ENCODE results near the gene BAHCC1.
A peak's percentile ranks its signal among the peaks of the same experiment; 100 is the strongest.

The BAHCC1 gene

GRCh38 chr17:81386646-81387099 lies 8.6 kb upstream of the BAHCC1 start:
- no peak for DNase-seq (ENCODE audit: low spot score)

- DNase-seq (ENCODE audit: low spot score): peak; percentile 60
Measured at GRCh38 chr17:81387100-81388090, 7.9 kb upstream of the BAHCC1 start.

DNA sequence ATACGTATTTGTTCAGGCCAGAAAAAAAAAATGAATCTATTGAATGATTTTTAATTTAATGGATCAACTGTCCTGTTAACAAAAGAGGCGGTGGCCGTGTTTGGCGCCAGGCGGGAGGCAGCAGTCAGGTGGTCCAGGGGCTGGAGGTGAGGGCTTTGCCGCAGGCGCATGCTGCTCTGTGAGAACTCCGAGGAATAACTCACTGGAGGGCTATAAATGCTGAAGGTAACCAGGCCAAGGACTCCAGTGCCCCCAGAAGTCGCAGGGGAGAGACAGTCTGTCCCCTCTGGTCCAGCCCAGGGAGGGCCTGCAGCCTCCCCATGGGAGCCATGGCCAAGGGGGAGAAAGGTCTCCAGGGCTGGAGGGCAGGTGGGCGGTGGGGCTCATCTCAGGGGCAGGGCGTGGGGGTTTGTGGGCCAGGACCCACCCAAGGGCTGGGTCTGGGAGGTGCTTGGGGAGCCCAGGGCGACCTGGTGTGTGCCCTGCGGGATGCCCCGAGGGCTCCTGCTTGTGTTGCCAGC lies 7.1 kb upstream of the BAHCC1 start:
- no peak for DNase-seq (ENCODE audit: low spot score)

DNA sequence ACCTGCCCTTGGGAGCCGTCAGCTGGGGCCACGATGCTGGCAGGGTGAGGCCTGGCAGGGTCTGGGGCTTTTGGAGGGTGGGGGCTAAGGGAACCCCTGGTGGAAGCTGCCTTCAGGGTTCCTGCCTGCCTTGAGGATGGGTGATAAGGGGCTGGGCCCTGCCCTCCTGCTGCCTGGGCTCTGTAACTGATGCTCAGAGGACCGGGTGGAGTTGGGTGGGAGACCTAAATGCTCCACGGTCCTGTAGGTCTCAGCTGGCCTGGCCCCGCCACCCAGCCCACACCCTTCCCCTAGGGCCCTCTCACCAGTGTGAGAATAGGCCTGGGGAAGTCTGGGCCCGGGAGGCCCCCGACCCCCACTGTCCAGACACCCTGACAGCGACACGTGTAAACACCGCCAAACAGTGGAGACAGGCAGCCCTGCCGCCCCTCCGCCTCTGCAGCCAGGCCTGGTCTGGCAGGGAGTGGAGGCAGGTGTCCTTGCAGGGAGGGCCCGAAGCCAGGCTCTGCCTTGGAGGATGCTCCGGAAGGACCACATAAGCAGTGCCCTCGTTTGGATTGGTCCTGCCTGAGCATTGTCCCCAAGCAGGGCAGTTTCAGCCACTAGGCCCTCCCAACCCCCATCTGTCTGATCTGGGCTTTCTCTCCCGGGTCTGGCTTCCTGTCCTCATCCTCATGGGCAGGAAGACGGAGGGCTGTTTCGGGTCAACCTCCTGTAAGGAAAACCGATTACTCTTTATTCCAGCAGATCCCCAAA lies 6.5 kb upstream of the BAHCC1 start:
- no peak for DNase-seq (ENCODE audit: low spot score)

- DNase-seq (ENCODE audit: low spot score): no peak
Measured at GRCh38 chr17:81389585-81389984, 5.7 kb upstream of the BAHCC1 start.

DNA sequence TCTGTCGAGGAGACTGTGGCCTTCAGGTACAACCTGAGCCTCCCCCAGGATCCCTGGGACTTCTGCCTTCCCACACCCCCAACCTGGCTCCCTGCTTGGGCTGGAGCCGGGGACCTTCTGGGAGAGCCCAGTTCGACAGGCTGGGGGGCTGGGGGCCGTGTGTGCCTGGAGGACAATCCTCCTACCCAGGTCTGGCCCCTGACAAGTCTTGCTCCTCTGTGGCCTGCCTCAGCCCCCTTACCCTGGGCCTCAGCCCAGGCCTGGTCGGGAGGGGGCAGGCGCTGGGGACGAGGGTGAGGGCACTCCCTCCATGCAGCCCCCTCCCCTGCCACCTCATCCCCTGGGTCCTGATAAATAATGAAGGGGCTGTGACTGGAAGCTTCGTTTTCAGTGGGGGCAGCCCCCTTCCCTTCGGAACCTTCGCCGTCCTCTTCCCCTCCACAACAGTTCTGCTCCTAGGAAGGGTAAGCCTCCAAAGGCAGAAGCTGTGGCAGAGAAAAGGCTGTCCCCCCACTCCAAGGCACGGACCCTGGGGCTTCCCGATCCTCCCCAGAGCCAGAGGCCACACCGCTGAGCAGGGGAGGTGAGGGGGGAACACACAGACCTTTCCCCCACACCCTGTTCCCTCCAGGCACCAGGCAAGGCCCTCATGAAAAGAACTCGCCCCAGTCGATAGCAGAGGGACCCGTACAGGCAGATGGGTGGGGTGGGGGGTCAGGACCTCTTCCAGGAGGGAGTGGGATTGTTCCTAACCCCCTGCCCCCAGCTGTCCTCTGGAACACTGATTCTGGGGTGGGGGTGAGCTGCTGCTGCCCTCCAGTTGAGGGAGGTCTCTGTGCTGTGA lies 5.0 kb upstream of the BAHCC1 start:
- no peak for DNase-seq (ENCODE audit: low spot score)

DNA sequence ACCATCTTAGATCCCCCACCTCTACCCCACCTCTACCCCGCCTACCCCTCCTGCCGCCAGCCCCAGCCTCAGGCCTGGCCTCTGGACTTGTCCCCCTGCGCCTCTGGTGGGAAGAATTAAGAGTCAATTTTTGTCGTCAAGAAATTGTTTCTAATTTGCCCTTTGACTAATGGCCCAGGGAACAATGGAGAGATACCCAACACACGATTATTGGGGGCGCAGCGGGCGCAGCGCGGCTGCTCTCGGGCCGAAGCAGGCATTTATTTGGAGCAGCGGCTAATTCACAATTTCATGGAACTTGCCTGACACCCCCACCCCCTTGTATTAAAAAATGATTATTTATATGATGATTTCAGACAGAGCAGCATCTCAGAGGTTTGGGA lies 4.4 kb upstream of the BAHCC1 start:
- DNase-seq (ENCODE audit: low spot score): no peak

DNA sequence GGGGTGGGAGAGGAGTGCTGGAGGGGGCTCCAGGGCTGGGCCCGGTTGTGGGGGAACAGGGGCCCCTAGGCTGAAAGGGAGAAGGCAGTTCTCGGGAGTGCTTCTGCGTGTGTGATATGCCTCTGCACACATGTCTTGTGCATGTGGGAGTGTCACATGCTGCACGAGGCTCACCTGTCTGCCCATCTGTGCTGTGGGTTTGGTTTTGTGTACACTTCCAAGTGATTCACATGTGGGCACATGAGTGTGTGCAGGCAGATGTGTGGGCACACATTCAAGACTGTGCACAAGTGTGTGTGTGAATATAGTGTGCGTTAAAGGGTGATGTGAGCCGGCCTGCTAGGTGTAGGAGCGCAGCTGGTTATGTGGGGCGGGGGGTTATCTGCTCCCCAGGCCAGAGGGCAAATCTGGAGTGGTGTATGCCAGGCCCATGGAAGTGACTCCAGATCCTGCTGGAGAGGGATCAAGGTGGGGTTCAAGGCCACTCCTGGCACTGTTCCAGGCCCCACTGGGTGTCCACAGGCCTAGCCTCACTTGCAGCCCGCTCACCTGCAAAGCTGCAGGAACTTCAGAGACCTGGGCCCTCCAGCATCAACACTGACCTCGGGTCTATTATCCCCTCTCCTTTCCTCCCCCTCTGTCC lies 3.8 kb upstream of the BAHCC1 start:
- no peak for DNase-seq (ENCODE audit: low spot score)

DNA sequence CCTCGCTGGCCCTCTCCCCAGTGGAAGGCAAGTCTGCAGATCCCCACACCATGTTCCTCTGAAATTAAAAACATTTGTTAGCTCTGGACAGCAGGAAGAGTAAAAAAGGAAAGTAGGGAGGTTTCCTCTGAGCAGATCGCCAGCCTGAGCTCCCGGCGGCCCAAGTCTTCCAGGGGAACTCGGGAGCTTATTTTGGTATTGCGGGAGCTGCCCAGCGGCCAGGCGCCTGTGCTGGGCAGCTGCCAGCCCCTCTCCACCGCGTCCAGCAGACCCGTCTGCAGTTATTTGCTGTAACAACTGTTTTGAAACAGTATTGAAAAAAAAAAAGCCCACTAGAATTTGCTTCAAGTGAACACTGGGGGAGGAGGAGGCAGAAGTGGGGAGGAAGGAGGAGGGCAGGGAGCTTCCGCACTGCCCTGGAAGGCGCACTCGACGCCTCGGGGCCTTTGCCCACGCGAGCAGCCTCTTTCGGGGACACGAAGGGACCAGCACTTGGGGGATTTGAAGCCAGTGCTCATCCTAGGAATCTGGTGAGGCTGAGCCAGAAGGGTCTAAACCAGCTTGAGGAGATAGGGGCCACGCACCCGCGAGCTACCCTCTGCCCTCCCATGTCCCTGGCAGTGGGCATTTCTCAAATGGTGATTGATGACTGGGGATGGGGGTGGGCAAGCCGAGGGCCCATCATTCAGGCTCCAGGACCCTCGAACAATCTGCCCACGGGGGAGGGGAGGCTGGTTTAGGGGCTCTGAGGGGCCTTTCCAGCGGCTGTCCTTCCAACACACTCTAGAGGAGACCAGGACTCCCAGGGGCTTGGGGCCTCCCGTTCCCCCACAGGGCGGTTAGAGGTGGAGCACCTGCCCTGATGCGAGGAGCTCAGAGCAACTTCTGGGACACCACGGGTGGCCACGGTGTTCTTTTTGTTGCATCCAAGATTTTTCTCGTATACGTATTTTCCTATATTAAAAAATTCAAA lies 3.0 kb upstream of the BAHCC1 start:
- no peak for DNase-seq (ENCODE audit: low spot score)

DNA sequence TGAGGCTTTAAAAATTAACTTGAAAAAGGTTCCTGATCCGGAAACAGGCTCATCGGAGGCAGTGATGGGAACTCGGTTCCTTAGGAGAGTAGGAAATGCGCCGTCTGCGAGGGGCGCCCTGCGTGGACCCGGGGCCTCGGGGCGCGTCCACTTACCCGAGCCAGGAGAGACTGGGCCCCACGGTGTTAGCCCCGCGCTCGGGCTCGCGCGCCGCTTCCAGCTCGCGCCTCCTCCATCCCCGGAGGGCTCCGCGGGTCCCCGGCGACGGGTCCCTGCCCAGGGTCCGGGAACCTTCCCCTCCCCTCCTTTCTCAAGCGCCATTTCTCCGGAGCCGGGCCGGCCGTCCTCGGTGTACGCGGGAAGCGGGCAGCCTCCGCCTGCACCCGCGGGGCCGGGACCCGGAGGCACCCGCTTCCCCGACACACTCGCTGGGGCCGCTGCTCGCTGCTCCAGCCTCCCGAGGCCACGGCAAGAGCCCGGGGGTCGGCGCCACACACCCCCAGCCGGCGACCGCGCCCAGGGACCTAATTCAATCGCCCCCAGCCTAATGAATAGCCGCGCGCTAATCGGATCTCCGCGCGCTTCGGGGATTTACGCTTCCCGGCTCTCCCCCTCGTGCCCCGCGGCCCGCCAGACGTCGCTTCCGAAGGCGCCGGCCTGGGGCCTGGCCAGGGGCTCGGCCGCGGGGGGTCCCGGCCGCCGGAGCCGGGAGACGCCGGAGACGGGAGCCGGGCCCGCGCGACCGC lies 2.2 kb upstream of the BAHCC1 start:
- no peak for DNase-seq (ENCODE audit: low spot score)

DNA sequence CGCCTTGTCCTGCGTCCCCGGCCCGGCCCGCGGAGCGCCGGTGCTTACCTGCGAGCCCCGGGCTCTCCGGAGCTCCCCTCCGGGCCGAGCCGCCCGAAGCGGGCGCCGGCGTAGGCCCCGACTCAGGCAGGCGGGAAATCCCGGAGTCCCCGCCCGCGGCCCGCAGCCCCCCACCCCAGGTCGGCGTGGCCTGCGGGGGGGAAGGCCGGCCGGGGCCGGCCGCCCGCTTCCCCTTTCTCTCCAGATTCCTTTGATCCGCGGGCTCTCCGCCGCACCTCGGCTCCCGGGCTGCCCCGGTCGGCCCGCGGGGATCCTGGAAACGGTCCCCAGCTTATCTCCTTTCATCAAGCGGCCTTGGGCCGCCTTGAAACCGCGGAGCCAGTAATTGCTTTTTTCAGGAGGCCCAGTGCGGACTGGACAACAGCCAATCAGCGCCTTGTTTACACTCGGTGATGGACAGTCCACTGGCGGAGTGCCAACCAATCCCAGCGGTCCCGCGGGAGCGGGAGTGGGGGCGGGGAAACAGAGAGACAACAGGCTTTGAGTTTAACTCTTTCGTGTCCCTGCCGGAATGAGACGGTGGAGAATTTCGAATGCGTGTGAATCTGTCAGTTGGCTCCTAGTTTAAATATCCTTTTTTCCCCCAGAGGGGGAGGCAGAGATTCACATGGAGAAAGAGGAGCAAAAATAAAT lies 1.4 kb upstream of the BAHCC1 start:
- peak; percentile 100 for DNase-seq (ENCODE audit: low spot score)

GRCh38 chr17:81394377-81394920 lies 808 bp upstream of the BAHCC1 start:
- DNase-seq (ENCODE audit: low spot score): no peak

DNA sequence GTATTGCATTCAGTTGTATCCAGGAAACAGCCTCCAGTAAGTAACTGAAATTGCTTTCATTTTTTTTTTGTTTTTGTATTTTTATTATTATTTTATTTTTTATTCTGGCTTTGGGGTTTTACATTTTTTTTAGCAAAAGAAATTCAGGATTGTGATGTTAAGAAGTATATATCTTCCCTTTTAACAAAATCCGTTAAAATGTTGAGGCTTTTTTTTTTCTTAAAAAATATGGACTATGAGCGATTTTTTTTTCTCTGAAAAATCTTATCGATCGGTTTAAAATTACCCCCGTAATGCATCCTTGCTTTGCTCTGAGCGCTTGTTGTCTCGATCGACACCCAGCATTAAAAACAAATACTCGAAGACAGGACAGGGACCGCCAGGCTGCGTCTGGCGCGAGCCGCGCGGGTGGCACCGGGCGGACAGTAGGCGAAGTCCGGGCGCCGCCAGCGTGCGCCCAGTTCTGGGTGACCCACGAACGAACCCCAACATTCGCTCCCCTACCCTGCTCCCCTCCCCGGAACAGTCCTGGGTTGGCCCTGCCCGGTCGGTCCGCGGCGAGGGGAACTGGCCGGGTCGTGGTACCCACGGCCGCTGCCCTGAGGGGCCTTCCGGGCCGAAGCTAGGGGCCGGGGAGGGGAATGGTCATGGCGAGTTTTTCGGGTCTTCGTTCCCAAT lies 482 bp downstream of the BAHCC1 start:
- no peak for DNase-seq (ENCODE audit: low spot score)

GRCh38 chr17:81396278-81396721 lies 1.0 kb downstream of the BAHCC1 start:
- DNase-seq (ENCODE audit: low spot score): no peak

- DNase-seq (ENCODE audit: low spot score): no peak
Measured at GRCh38 chr17:81396722-81397313, 1.6 kb downstream of the BAHCC1 start.

DNA sequence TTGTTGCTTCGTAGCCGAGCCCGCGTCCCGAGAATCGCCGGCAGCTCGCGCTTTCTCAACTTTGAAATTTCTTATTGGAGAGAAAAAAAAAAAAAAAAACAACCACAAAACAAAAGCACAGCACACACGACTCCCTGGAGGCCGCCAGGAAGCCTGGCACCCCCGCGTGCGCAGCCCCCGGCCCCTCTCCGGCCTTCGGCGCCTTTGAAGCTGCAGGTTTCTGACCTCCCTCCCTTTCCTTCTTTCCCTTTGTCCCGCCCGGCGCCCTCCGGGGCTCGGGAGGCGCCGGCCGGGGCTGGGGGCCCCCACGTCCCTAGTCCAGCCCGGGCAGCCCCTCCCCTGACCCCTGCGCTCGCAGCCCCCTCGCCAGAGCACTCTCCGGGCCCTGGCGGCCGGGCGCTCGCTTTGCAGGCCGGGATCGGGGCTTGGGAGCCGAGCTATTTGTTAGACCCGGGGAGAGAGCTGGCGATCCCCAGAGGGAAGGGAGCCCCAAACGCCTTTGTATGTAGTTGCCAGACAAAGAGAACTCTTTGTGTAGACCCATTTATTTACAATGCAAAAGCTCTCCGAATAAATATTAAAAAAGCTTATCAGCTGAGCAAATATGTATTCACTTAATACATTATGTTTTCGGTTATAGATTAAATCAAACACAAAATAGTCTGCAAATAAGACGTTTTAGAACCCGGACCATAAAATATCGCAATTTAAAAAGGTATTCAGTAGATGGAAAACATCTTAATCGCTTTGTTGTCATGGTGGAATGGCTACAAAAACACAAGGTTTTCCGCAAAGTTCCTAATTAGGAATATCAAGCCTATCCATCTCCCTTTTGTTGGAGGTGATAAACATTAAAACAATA lies 2.3 kb downstream of the BAHCC1 start:
- no peak for DNase-seq (ENCODE audit: low spot score)
